K562 (cell line): ENCODE results near the gene PPIH. TPM values are rescaled to one million over a fixed set of nuclear protein-coding genes. Genes with fewer than 3 reads are reported as not detected.

Experiments used
- GABPA ChIP-seq: fragments of 200-800 bp; sonication (Bioruptor generic); conservative IDR thresholded peaks from 2 replicates; pipeline ENCODE4 v1.6.1; 2016; ENCODE audit warnings: low read depth, missing genetic modification characterization, missing compliant biosample characterization
- KLF16 ChIP-seq: IDR thresholded peaks from 2 replicates; pipeline ENCODE4 v1.6.1; 2016; ENCODE audit warnings: antibody characterized with exemption
- SIN3B ChIP-seq: fragments of 450-650 bp; IDR thresholded peaks from 2 replicates; pipeline ENCODE4 v1.6.1; 2017; ENCODE audit warnings: low read depth, mild to moderate bottlenecking, moderate library complexity
- THRAP3 ChIP-seq: fragments of 450-650 bp; IDR thresholded peaks from 2 replicates; pipeline ENCODE4 v1.6.1; 2016; ENCODE audit warnings: mild to moderate bottlenecking, inconsistent platforms, borderline replicate concordance
- TRIM24 ChIP-seq, 2 experiments: fragments of 450-650 bp; IDR thresholded peaks; 2 replicates each; pipeline ENCODE4 v1.6.1; 2016
- polyA plus RNA-seq, 8 experiments: library from polyadenylated mRNA; depleted of rRNA in 4 of 8; stranded (reverse) in 5 of 8; unstranded in 3 of 8; fragments of >200 nt; fragmentation: Nextera tagmentation in 2 of 8; fragmentation: Illumina TruSeq in 1 of 8; extraction: Ambion mirVana in 2 of 8; extraction: Trizol in 1 of 8; gene quantifications; 2 replicates each; pipeline versions ENCODE4 v1.2.1 to v1.2.3, GENCODE V29; 2011 to 2014; ENCODE audit warnings: inconsistent platforms in 1 of 8, missing spikeins in 1 of 8
- total RNA-seq, 7 experiments: library from RNA; depleted of rRNA in 6 of 7; stranded (reverse); fragments of >200 nt in 6 of 7; fragmentation: Illumina TruSeq in 2 of 7; extraction: Trizol in 2 of 7; gene quantifications; 2 replicates each; pipeline versions ENCODE4 v1.2.1 to v1.2.3, GENCODE V29; 2011 to 2021; ENCODE audit warnings: low replicate concordance in 1 of 7
- TF ChIP-seq, protein P1 (sequence below): fragments of 450-650 bp; IDR thresholded peaks from 2 replicates; pipeline ENCODE4 v1.6.1; 2016; ENCODE audit warnings: low read depth
- TF ChIP-seq, protein P2 (sequence below): fragments of 450-650 bp; formaldehyde crosslinking; conservative IDR thresholded peaks from 2 replicates; pipeline ENCODE4 v1.4.0; 2022; ENCODE audit warnings: mild to moderate bottlenecking, missing genetic modification characterization
- TF ChIP-seq, protein P3 (sequence below): fragments of 450-650 bp; formaldehyde crosslinking; IDR thresholded peaks from 2 replicates; pipeline ENCODE4 v1.4.0; 2020; ENCODE audit warnings: mild to moderate bottlenecking, moderate library complexity
- TF ChIP-seq, protein P4 (sequence below): sonication (generic); formaldehyde crosslinking; IDR thresholded peaks from 2 replicates; pipeline ENCODE4 v1.5.0; 2020; ENCODE audit warnings: missing genetic modification reagents
- TF ChIP-seq, protein P5 (sequence below), 2 experiments: fragments of 450-650 bp; IDR thresholded peaks; 2 replicates each; pipeline ENCODE4 v1.6.1; 2016

Gene PPIH
- total and polyA plus RNA-seq, 9 of the 15 experiments (the other 6 are each of a cell fraction or from before 2014, with no cell fraction given), result 197 to 470 (median 277) TPM

DNA sequence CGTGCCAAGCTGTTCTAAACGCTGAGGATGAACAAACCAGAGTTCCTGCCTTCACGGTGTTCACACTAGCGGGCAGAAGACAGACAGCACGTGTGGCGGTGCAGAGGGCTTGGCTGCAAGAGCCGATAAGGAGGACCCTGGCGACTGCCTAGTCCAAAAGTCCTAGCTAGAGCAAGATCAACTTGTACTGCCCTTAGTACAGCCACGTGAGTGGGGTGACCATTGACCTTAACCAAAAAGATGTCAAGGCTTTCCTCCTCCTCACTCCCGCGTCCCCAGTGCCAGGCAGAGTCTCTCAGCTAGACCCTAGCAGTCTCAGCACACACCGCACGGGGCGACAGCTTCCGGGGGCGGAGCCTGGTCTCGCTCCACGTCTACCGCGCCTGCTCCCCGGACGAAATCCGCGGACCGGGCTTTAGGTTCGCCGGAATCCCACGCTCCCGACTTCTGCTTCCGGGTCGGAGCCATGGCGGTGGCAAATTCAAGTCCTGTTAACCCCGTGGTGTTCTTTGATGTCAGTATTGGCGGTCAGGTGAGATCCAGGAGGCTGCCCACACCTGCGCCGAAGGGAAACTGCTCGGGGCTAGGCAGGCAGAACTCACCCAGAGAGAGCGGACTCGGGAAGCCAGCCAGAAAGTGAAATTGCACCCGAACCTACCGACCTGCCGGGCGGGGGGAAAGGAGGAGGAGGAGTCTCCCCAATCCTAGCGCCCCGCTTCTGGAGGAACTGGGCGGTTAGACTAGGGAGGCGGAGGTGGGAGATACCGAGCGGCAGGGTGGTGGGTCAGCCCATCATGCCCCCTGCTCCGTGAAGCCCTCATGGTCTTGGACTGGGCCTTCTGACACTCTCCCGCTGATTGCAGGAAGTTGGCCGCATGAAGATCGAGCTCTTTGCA is at the start of gene PPIH (continued):
- TF ChIP-seq, protein P1, sequence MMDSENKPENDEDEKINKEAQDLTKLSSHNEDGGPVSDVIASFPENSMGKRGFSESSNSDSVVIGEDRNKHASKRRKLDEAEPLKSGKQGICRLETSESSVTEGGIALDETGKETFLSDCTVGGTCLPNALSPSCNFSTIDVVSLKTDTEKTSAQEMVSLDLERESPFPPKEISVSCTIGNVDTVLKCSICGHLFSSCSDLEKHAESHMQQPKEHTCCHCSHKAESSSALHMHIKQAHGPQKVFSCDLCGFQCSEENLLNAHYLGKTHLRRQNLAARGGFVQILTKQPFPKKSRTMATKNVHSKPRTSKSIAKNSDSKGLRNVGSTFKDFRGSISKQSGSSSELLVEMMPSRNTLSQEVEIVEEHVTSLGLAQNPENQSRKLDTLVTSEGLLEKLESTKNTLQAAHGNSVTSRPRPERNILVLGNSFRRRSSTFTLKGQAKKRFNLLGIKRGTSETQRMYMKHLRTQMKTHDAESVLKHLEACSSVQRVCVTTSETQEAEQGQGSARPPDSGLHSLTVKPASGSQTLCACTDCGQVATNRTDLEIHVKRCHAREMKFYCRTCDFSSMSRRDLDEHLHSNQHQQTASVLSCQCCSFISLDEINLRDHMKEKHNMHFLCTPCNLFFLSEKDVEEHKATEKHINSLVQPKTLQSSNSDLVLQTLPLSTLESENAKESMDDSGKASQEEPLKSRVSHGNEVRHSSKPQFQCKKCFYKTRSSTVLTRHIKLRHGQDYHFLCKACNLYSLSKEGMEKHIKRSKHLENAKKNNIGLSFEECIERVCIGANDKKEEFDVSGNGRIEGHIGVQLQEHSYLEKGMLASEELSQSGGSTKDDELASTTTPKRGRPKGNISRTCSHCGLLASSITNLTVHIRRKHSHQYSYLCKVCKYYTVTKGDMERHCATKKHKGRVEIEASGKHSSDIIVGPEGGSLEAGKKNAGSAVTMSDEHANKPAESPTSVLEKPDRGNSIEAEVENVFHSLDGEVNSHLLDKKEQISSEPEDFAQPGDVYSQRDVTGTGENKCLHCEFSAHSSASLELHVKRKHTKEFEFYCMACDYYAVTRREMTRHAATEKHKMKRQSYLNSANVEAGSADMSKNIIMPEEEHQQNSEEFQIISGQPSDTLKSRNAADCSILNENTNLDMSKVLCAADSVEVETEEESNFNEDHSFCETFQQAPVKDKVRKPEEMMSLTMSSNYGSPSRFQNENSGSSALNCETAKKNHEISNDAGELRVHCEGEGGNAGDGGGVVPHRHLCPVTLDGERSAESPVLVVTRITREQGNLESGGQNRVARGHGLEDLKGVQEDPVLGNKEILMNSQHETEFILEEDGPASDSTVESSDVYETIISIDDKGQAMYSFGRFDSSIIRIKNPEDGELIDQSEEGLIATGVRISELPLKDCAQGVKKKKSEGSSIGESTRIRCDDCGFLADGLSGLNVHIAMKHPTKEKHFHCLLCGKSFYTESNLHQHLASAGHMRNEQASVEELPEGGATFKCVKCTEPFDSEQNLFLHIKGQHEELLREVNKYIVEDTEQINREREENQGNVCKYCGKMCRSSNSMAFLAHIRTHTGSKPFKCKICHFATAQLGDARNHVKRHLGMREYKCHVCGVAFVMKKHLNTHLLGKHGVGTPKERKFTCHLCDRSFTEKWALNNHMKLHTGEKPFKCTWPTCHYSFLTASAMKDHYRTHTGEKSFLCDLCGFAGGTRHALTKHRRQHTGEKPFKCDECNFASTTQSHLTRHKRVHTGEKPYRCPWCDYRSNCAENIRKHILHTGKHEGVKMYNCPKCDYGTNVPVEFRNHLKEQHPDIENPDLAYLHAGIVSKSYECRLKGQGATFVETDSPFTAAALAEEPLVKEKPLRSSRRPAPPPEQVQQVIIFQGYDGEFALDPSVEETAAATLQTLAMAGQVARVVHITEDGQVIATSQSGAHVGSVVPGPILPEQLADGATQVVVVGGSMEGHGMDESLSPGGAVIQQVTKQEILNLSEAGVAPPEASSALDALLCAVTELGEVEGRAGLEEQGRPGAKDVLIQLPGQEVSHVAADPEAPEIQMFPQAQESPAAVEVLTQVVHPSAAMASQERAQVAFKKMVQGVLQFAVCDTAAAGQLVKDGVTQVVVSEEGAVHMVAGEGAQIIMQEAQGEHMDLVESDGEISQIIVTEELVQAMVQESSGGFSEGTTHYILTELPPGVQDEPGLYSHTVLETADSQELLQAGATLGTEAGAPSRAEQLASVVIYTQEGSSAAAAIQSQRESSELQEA, result no peak
- TF ChIP-seq TRIM24 (IDR thresholded peaks at IDR 0.05), result peak in 1 of 2 experiments; percentile 60; a peak in 2 of 4 replicates
- TF ChIP-seq SIN3B, result peak; percentile 94
- TF ChIP-seq THRAP3, result no peak
- TF ChIP-seq GABPA (tag), result peak; percentile 99
- TF ChIP-seq, protein P2, sequence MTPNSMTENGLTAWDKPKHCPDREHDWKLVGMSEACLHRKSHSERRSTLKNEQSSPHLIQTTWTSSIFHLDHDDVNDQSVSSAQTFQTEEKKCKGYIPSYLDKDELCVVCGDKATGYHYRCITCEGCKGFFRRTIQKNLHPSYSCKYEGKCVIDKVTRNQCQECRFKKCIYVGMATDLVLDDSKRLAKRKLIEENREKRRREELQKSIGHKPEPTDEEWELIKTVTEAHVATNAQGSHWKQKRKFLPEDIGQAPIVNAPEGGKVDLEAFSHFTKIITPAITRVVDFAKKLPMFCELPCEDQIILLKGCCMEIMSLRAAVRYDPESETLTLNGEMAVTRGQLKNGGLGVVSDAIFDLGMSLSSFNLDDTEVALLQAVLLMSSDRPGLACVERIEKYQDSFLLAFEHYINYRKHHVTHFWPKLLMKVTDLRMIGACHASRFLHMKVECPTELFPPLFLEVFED (CRISPR knock-in tag), result no peak
- TF ChIP-seq, protein P3, sequence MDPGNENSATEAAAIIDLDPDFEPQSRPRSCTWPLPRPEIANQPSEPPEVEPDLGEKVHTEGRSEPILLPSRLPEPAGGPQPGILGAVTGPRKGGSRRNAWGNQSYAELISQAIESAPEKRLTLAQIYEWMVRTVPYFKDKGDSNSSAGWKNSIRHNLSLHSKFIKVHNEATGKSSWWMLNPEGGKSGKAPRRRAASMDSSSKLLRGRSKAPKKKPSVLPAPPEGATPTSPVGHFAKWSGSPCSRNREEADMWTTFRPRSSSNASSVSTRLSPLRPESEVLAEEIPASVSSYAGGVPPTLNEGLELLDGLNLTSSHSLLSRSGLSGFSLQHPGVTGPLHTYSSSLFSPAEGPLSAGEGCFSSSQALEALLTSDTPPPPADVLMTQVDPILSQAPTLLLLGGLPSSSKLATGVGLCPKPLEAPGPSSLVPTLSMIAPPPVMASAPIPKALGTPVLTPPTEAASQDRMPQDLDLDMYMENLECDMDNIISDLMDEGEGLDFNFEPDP (CRISPR knock-in tag), result no peak; the same call in 1 of the 2 replicates
- TF ChIP-seq, protein P4, sequence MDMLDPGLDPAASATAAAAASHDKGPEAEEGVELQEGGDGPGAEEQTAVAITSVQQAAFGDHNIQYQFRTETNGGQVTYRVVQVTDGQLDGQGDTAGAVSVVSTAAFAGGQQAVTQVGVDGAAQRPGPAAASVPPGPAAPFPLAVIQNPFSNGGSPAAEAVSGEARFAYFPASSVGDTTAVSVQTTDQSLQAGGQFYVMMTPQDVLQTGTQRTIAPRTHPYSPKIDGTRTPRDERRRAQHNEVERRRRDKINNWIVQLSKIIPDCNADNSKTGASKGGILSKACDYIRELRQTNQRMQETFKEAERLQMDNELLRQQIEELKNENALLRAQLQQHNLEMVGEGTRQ, result peak; percentile 60
- no peak for TF ChIP-seq KLF16
- TF ChIP-seq, protein P5, sequence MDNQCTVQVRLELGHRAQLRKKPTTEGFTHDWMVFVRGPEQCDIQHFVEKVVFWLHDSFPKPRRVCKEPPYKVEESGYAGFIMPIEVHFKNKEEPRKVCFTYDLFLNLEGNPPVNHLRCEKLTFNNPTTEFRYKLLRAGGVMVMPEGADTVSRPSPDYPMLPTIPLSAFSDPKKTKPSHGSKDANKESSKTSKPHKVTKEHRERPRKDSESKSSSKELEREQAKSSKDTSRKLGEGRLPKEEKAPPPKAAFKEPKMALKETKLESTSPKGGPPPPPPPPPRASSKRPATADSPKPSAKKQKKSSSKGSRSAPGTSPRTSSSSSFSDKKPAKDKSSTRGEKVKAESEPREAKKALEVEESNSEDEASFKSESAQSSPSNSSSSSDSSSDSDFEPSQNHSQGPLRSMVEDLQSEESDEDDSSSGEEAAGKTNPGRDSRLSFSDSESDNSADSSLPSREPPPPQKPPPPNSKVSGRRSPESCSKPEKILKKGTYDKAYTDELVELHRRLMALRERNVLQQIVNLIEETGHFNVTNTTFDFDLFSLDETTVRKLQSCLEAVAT (IDR thresholded peaks at IDR 0.05), result no peak
